Measurements from ENCODE around the gene FNDC3B.

FNDC3B gene

DNA sequence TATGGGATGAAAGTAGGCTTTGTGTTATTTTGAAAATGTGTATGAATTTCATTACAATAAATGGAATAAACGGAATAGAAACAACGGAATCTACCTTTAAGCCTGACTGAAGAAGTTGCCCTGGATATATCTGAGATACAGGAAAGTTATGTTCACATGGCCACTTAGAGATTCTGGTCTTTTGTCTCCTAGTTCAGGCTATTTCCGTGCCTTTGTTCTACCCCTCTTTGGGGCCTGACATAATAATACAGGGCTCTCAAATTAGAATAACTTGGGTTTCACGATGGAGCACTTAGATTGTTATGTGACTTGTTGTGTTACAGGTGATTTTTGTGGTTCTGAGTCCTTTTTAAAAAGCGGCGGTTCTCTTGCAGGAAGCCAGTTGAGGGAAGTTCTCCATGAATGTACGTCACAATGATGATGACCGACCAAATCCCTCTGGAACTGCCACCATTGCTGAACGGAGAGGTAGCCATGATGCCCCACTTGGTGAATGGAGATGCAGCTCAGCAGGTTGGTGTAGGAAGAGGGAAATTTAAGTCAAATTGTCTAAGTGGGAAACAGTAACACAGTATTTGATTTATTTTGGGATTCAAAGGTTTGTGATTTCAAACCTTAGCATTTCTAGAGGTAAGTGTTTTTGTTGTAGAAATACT lies 72.8 kb downstream of the FNDC3B start:
- 0 out of 2 replicates have a peak, but pooled peaks cover 2% of the 10 kb centered on the region for H4K20me1 ChIP-seq (ENCODE audit: insufficient read depth, low read length)
- H2AFZ ChIP-seq (ENCODE audit: low read length) = no peak overlapping the region
- no peaks in the 10 kb centered on the region for H3F3A ChIP-seq (ENCODE audit: insufficient read depth, low read length)
- no peak for TF ChIP-seq EZH2 (IDR thresholded peaks at IDR 0.05; ENCODE audit: borderline replicate concordance, low read length)
- TF ChIP-seq, protein P1, sequence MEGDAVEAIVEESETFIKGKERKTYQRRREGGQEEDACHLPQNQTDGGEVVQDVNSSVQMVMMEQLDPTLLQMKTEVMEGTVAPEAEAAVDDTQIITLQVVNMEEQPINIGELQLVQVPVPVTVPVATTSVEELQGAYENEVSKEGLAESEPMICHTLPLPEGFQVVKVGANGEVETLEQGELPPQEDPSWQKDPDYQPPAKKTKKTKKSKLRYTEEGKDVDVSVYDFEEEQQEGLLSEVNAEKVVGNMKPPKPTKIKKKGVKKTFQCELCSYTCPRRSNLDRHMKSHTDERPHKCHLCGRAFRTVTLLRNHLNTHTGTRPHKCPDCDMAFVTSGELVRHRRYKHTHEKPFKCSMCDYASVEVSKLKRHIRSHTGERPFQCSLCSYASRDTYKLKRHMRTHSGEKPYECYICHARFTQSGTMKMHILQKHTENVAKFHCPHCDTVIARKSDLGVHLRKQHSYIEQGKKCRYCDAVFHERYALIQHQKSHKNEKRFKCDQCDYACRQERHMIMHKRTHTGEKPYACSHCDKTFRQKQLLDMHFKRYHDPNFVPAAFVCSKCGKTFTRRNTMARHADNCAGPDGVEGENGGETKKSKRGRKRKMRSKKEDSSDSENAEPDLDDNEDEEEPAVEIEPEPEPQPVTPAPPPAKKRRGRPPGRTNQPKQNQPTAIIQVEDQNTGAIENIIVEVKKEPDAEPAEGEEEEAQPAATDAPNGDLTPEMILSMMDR (IDR thresholded peaks at IDR 0.05; ENCODE audit: low read length) = no peak
- H3K9me2 ChIP-seq (ENCODE audit: low read depth, low read length) = no peaks in the 10 kb centered on the region
- H3K4me2 ChIP-seq (ENCODE audit: low read length) = no peak overlapping the region
- H3K27ac ChIP-seq (ENCODE audit: low read depth, low read length, poor library complexity, severe bottlenecking) = no peak overlapping the region
- H3K27me3 ChIP-seq (ENCODE audit: insufficient read depth, low read length) = no peaks in the 10 kb centered on the region
- H3K36me3 ChIP-seq (ENCODE audit: insufficient read depth, low read length) = no peaks in the 10 kb centered on the region
- no peaks in the 10 kb centered on the region for H3K9me3 ChIP-seq (ENCODE audit: low read length)
- H3K4me1 ChIP-seq (ENCODE audit: insufficient read depth, low read length, severe bottlenecking) = peaks cover 9% of the 10 kb centered on the region
- no peaks in the 10 kb centered on the region for H3K79me2 ChIP-seq (ENCODE audit: insufficient read depth, low read length)
- H3K9ac ChIP-seq (ENCODE audit: low read length) = no peak overlapping the region
- H3K4me3 ChIP-seq (ENCODE audit: low read depth, low read length, poor library complexity, severe bottlenecking) = no peak overlapping the region

DNA sequence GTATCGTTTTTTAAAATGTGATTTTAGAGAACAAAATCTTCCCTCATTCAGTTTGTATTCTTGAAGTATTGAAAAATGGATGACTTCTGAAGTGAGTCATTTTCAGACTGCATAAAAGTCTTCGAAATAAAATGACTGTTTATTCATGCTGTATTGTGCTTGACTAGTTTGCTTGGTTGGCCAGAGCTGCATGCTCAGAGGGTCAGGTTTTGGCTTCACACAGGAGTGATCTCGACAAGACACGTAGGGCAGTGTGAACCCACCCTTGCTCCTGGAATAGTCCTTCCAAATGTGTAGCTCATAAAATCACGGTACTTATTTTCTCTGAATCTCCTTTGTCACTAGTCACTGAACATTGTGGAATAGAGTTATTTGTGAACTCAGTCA lies 73.3 kb downstream of the FNDC3B start:
- Histone ChIP-seq H3K27me3 (ENCODE audit: insufficient read depth, low read length) (no peaks in the 10 kb centered on the region), H3K9me3 (ENCODE audit: low read length) (no peaks in the 10 kb centered on the region), H3F3A (ENCODE audit: insufficient read depth, low read length) (no peaks in the 10 kb centered on the region), H3K27ac (ENCODE audit: low read depth, low read length, poor library complexity, severe bottlenecking) (no peak overlapping the region), H3K4me3 (ENCODE audit: low read depth, low read length, poor library complexity, severe bottlenecking) (no peak overlapping the region), H3K9me2 (ENCODE audit: low read depth, low read length) (no peaks in the 10 kb centered on the region), H3K36me3 (ENCODE audit: insufficient read depth, low read length) (no peaks in the 10 kb centered on the region), H3K4me1 (ENCODE audit: insufficient read depth, low read length, severe bottlenecking) (peaks cover 4% of the 10 kb centered on the region), H2AFZ (ENCODE audit: low read length) (no peak overlapping the region), H3K79me2 (ENCODE audit: insufficient read depth, low read length) (no peaks in the 10 kb centered on the region), H3K9ac (ENCODE audit: low read length) (no peak overlapping the region), H3K4me2 (ENCODE audit: low read length) (no peak overlapping the region), H4K20me1 (ENCODE audit: insufficient read depth, low read length) (0 out of 2 replicates have a peak, but pooled peaks cover 2% of the 10 kb centered on the region)
- TF ChIP-seq EZH2 (IDR thresholded peaks at IDR 0.05; ENCODE audit: borderline replicate concordance, low read length) = no peak
- TF ChIP-seq, protein P1 (IDR thresholded peaks at IDR 0.05; ENCODE audit: low read length) = no peak

DNA sequence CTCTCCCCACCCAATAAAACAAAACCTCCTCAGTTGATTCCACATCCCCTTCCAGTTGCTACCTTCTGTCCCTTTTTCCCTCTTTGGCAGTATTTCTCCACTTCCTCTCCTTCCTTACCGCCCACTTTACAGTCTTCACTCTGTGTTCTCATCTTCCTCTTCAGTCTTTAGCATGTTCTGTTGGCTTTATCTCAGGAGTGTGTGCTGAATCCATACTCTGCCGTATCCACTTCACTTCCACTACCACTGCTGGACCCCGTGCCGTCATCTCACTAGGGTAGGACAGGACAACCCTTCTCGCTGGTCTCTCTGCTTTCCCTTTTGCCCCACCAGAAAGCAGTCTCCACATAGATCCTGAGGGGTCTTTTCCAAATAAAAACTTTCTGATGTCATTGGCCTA lies 74.3 kb downstream of the FNDC3B start:
- H3F3A ChIP-seq (ENCODE audit: insufficient read depth, low read length) = no peaks in the 10 kb centered on the region
- no peak overlapping the region for H3K4me2 ChIP-seq (ENCODE audit: low read length)
- no peaks in the 10 kb centered on the region for H3K36me3 ChIP-seq (ENCODE audit: insufficient read depth, low read length)
- H3K4me3 ChIP-seq (ENCODE audit: low read depth, low read length, poor library complexity, severe bottlenecking) = no peak overlapping the region
- H3K9me2 ChIP-seq (ENCODE audit: low read depth, low read length) = no peaks in the 10 kb centered on the region
- 0 out of 2 replicates have a peak, but pooled peaks cover 2% of the 10 kb centered on the region for H4K20me1 ChIP-seq (ENCODE audit: insufficient read depth, low read length)
- H2AFZ ChIP-seq (ENCODE audit: low read length) = no peak overlapping the region
- H3K79me2 ChIP-seq (ENCODE audit: insufficient read depth, low read length) = no peaks in the 10 kb centered on the region
- H3K27ac ChIP-seq (ENCODE audit: low read depth, low read length, poor library complexity, severe bottlenecking) = no peak overlapping the region
- no peaks in the 10 kb centered on the region for H3K9me3 ChIP-seq (ENCODE audit: low read length)
- H3K4me1 ChIP-seq (ENCODE audit: insufficient read depth, low read length, severe bottlenecking) = no peaks in the 10 kb centered on the region
- TF ChIP-seq EZH2 (IDR thresholded peaks at IDR 0.05; ENCODE audit: borderline replicate concordance, low read length) = no peak
- TF ChIP-seq, protein P1 (IDR thresholded peaks at IDR 0.05; ENCODE audit: low read length) = no peak
- no peak overlapping the region for H3K9ac ChIP-seq (ENCODE audit: low read length)
- H3K27me3 ChIP-seq (ENCODE audit: insufficient read depth, low read length) = no peaks in the 10 kb centered on the region

All from OCI-LY1 (cell line).